ENCODE measurements around the gene TBC1D1.

The TBC1D1 gene

DNA sequence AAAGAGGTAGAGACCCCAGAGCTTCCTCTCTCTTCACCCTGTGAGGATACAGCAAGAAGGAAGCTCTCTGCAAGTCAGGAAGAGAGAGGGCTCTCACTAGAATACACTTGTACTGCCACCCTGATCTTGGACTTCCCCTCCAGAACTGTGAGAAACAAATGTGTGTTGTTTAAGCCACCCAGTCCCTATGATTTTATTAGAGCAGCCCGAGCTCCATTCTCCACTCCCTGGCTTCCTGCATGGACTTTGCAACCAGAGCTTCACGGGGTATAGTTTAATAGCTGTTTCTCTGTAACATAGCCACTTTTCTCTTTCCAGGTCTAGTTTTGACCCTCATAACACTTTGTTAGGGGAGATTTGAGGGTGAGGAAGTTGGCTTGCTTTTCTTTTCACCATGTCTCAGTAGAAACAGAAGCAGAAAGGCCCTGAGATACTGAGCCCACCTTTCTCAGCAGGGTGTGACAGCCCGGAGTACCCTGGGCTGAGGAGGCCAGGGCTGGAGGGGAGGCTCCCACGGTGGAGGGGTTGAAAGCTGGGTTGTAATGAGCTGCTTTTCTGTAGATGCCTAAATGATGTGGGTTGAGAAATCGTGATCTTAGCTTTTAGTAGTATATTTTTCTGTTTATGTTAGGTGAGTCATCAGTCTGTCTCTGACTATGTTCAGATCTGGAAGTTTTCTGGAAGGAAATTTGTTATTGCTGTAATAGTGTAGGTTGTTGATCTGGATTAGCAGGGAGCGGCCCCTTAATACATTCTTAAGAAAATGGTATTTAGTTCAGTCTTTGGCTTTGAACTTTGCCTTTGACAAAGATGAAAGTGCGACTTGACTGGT is 187.9 kb downstream of the TBC1D1 start:
- H3K4me3 ChIP-seq (ENCODE audit: low read depth, low read length), result no peak overlapping the region
- TF ChIP-seq, protein P1, sequence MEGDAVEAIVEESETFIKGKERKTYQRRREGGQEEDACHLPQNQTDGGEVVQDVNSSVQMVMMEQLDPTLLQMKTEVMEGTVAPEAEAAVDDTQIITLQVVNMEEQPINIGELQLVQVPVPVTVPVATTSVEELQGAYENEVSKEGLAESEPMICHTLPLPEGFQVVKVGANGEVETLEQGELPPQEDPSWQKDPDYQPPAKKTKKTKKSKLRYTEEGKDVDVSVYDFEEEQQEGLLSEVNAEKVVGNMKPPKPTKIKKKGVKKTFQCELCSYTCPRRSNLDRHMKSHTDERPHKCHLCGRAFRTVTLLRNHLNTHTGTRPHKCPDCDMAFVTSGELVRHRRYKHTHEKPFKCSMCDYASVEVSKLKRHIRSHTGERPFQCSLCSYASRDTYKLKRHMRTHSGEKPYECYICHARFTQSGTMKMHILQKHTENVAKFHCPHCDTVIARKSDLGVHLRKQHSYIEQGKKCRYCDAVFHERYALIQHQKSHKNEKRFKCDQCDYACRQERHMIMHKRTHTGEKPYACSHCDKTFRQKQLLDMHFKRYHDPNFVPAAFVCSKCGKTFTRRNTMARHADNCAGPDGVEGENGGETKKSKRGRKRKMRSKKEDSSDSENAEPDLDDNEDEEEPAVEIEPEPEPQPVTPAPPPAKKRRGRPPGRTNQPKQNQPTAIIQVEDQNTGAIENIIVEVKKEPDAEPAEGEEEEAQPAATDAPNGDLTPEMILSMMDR (IDR thresholded peaks at IDR 0.05; ENCODE audit: borderline replicate concordance, insufficient read depth, low read depth, low read length), result no peak

DNA sequence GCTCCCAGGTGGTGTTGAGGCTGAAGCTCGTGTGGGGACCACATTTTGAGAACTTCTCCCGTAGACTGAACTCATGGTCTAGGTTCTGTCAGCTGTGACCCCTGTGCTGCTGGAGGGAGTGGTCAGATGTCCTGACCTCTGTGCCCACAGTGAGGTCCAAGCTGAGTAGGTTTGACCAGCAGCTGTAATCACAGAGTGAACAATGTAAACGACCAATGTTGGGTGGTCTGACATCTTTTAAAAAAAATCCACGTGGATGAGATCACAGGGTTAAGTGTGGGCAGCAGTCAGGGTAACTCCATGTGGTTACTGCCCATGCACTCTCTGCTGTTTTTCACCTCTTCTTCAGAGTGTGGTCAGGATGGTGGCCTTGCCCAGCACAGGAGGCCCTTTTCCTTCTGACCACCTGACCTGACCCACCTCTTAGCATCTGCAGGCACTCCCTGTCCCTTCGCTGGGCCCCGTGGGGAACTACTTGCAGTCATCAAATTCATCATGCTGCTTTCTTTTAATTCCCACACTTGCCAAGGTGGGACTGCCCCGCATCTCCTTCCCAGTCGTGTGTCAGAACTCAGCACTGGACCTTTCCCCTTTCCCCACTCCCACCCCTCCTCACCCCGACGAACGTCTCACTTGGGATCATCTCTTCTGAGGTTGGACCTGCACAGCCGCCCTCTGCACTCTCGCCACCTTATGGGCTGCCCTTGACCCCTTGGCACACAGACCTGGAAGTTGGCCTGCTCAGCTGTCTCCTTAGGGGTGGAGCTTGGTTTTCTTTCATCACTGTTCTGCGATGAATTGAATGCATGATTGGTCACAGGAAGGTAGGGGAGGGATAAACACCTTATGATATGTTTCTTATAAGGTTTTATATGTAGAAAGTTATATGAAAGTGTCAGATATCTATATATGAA is 189.4 kb downstream of the TBC1D1 start:
- H3K4me3 ChIP-seq (ENCODE audit: low read depth, low read length), result no peak overlapping the region
- TF ChIP-seq, protein P1 (IDR thresholded peaks at IDR 0.05; ENCODE audit: borderline replicate concordance, insufficient read depth, low read depth, low read length), result no peak

DNA sequence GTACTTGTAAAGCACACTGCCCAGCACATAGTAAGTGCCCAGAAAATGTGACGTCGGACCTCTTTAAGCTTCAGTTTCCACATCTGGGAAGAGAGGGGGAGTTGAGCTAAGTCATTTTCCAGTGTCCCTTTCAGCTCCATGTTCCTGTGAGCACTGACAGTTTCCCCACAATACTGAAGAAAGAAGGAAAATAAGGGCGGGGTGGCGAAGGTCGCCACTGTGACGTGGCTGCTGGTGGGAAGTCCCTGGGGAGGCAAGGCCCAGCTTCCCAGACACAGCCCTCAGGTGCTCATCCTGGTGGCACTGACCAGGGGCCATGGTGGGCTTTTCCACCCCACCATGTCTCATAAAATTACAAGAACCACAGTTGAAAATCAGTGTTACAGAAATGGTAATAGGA is 191.1 kb downstream of the TBC1D1 start:
- H3K4me3 ChIP-seq (ENCODE audit: low read depth, low read length), result no peak overlapping the region
- TF ChIP-seq, protein P1 (IDR thresholded peaks at IDR 0.05; ENCODE audit: borderline replicate concordance, insufficient read depth, low read depth, low read length), result no peak

DNA sequence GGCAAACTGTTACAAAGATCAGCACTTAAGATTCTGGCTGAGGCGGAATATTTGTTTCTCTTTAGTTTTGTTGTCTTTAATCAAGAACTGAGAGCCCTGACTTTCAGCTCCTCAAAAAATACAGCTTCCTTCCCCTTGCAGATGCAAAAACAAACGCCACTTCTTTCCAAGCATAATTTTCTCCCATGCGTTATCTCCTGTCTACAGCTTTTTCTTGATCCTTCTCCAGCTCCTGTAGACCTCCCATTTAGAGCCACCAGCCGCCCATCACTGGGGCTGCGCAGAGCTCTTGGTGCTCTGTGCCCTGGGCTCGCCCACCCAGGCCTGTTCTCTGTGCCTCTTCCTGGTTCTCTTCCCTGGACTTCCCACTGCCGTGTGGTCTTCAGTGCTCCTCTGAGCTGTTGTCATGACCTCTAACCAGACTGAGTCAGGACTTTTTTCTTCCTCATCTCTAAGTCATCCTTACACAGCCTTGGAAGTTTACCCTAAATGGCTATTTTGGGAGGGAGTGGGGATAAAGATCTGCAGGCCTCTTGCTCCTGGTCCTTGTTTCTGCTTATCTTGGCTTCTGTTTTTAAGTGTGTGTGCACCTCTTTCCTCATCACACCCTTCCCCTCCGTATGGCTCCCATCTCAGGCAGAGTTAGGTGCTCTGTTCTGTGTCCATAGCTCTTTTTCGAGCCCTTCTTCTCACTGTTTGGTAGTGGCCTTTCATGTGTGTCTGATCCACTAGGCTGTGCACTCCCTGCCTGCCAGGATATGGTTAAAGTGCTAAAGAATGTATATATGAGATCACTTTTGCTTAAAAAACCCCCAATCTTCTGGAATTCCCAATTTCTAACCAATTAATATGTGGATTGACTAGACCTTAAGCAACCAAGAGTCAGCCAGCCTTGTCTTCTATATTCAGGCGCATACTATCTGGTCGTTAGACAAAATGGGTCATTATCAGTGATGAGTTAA is 191.8 kb downstream of the TBC1D1 start:
- TF ChIP-seq, protein P1 (IDR thresholded peaks at IDR 0.05; ENCODE audit: borderline replicate concordance, insufficient read depth, low read depth, low read length), result no peak
- H3K4me3 ChIP-seq (ENCODE audit: low read depth, low read length), result no peak overlapping the region

DNA sequence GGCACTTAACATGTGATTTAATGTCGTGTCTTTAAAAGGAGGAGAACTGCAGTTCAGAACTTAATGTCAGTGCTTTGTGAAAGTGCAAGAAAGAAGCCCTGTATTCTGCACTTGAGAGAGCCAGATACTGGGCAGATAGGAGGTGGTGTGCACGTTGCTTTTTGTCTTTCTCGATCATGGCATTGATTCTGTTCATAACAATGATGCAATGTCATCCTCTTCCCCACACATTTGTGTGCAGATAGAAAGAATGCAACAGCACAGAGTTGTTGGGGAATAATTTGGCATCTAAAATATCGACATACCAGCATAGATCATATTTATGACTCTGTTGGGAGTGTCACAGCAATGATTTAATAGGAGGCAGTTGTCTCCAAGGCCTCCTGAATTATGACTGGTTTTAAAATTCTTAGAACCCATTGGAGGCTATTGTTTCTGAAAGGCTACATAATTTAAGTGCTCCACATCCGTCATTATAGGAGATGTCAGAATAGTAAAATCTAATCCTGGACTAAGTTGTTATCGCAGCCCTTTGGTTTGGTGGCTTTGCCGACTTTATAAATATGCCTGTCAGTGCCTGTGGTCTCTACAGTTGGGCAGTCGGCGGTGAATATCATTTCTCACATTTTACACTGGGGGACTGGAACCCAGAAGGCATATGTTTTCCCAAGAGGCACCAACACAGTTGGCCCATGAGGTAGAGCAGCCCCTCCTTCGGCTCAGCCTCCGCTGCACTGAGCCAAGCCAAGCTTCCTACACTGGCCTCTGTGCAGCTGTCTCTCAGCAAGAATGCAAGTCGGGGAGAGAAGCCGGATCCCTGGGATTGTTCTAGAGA is 194.2 kb downstream of the TBC1D1 start:
- TF ChIP-seq, protein P1 (IDR thresholded peaks at IDR 0.05; ENCODE audit: borderline replicate concordance, insufficient read depth, low read depth, low read length), result no peak
- H3K4me3 ChIP-seq (ENCODE audit: low read depth, low read length), result no peak overlapping the region

DNA sequence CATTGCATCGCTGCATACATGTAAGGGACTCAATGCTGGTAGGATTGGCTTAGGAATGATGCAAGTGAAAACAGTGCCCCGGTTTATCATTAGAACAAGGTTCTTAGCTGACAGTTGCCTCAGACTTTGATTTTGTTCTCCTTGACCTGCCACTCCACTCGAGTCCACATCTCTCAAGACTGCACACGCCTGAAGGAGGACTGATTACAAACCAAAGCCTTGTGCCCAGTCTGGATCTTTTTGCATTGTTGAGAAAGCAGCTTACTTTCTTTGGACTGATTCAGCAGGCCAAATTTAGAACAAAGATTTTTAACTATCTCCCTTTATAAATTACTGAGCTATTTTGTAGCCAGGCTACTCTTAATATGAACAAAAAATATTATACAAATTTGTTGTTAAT is 194.9 kb downstream of the TBC1D1 start:
- TF ChIP-seq, protein P1 (IDR thresholded peaks at IDR 0.05; ENCODE audit: borderline replicate concordance, insufficient read depth, low read depth, low read length), result no peak

More for the DNA sequence above, 194.9 kb downstream of the TBC1D1 start:
- no peak overlapping the region for H3K4me3 ChIP-seq (ENCODE audit: low read depth, low read length)

Data from GM12875 (cell line).